ENCODE data around the gene ADCY5.
"Not testable (repeated sequence)": the region's sequence is repeated elsewhere in the genome, so short reads cannot be mapped to it uniquely, and the experiment has no call there.

The ADCY5 gene

GRCh38 chr3:123281929-123282328 is 167.0 kb downstream of the ADCY5 start:
- no peak for DNase-seq

- no peak for DNase-seq
These were observed 167.5 kb downstream of the ADCY5 start for GRCh38 chr3:123281406-123281805.

- no peak for DNase-seq
These were observed 169.8 kb downstream of the ADCY5 start for GRCh38 chr3:123279121-123279520.

GRCh38 chr3:123278446-123278845 is 170.4 kb downstream of the ADCY5 start:
- DNase-seq, result no peak

GRCh38 chr3:123277106-123277505 is 171.8 kb downstream of the ADCY5 start:
- DNase-seq, result no peak

GRCh38 chr3:123276346-123277006 is 172.4 kb downstream of the ADCY5 start:
- no peak for DNase-seq

GRCh38 chr3:123275691-123276090 is 173.2 kb downstream of the ADCY5 start:
- no peak for DNase-seq

- no peak for DNase-seq
These were observed 176.3 kb downstream of the ADCY5 start for GRCh38 chr3:123272547-123272946.

- no peak for DNase-seq
These were observed 177.3 kb downstream of the ADCY5 start for GRCh38 chr3:123271466-123272159.

- no peak for DNase-seq
These were observed 178.1 kb downstream of the ADCY5 start for GRCh38 chr3:123270818-123271217.

GRCh38 chr3:123267821-123268220 is 181.1 kb downstream of the ADCY5 start:
- DNase-seq, result no peak

GRCh38 chr3:123263941-123264340 is 184.9 kb downstream of the ADCY5 start:
- DNase-seq, result no peak

- DNase-seq, result no peak
These were observed 186.0 kb downstream of the ADCY5 start for GRCh38 chr3:123262868-123263267.

- no peak for DNase-seq
These were observed 186.7 kb downstream of the ADCY5 start for GRCh38 chr3:123262226-123262625.

GRCh38 chr3:123261666-123262065 is 187.2 kb downstream of the ADCY5 start:
- DNase-seq, result no peak

GRCh38 chr3:123258811-123259420 is 190.0 kb downstream of the ADCY5 start:
- DNase-seq, result no peak

GRCh38 chr3:123258359-123258758 is 190.5 kb downstream of the ADCY5 start:
- DNase-seq, result no peak

GRCh38 chr3:123256256-123256655 is 192.6 kb downstream of the ADCY5 start:
- DNase-seq, result no peak

- no peak for DNase-seq
These were observed 202.0 kb downstream of the ADCY5 start for GRCh38 chr3:123246866-123247265.

- no peak for DNase-seq
These were observed 204.8 kb downstream of the ADCY5 start for GRCh38 chr3:123244128-123244527.

- no peak for DNase-seq
These were observed 209.1 kb downstream of the ADCY5 start for GRCh38 chr3:123239756-123240155.

GRCh38 chr3:123239186-123239585 is 209.7 kb downstream of the ADCY5 start:
- DNase-seq, result not testable (repeated sequence)

- DNase-seq, result no peak
These were observed 212.0 kb downstream of the ADCY5 start for GRCh38 chr3:123236902-123237301.
